ENCODE results near the gene GALNT13.

The GALNT13 gene

DNA sequence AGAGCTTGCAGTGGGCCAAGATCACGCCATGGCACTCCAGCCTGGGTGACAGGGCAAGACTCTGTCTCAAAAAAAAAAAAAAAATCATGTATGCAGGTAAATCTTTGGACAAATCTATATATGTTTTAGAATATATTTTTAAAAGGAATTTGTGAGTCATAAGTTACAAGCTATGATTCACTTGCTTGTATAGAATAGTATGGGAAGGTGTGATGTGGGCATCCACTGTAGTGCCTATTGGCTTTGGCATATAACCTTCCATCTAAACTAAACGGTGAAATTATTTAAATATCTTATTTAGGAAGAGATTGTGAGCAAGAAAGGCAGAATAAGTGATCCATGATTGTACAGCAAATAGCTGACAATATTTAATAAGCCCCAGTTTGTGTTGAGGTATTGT is 261.1 kb downstream of the GALNT13 start:
- no peak for DNase-seq

DNA sequence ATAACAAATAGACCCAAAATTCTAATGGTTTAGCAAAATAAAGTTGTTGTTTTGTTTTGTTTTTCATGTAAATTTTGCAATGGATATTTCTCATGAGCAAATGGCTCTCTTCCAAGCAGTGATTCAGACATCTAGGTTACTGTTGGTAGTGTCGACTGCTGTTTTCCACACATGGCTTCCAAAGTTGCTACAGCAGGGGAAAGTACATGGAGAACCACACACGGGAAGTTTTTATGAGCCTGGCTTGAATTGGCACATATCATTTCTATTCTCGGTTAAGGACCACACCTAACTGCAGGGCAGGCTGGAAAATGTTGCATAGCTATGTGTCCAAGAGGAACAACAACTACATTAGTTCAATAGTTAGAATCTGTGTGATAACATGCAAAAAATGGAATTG is 262.1 kb downstream of the GALNT13 start:
- DNase-seq, result no peak

DNA sequence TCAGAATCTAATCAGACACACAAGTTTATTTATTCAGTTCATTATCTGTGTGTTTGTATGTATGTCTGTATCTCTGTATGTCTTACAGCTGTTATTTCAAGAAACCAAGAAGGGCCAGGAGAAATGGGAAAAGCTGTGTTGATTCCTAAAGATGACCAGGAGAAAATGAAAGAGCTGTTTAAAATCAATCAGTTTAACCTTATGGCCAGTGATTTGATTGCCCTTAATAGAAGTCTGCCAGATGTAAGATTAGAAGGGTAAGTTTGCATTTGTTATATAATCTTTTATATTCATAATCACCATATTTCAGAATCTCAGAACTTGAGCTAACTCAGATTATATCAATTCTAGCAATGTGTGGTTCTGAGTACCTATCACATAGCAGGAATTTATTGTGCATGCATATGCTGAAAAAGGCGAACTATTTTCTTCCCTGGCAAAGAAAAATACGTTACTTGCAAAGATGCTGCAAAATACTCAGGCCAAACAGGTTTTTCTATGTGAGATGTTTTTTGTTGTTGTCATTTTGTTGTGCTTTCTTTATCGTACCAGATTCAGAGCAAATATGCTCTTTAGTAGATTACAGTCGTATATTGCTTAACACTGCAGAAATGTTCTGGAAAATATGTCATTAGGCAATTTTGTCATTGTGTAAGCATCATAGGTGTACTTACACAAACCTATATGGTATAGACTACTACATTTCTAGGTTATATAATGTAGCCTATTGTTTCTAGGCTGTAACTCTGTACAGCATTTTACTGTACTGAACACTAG is 268.7 kb downstream of the GALNT13 start:
- no peak for DNase-seq

DNA sequence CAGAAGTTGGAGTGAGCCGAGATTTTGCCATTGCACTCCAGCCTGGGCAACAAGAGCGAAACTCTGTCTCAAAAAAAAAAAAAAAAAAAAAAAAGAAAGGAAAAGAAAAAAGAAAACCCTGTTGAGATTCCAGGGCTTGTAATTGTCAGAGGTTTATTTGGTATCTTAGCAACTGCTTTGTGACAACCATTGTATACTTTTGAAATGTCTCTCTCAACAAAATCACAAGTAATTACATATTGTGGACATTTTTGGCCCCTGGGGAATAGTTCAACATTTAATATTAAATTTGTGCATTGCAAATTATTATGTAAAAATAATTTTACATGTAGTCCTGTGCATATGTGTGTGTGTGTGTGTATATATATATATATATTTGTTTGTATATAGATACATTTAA is 270.8 kb downstream of the GALNT13 start:
- no peak for DNase-seq

DNA sequence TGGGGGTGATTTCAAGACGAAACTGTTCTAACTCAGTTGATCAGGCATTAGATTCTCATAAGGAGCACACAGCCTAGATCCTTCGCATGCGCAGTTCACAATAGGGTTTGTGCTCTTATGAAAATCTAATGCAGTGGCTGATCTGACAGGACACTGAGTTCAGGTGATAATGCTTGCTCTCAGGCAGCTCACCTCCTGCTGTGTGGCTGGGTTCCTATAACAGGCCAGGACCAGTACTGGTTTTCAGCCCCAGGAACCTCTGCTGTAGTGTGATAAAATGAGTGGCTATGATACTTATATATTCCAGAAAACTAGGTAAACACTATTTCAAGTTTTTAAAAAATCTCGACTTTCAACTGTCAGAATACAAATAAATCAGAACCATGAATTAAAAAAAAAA is 271.4 kb downstream of the GALNT13 start:
- DNase-seq, result no peak

DNA sequence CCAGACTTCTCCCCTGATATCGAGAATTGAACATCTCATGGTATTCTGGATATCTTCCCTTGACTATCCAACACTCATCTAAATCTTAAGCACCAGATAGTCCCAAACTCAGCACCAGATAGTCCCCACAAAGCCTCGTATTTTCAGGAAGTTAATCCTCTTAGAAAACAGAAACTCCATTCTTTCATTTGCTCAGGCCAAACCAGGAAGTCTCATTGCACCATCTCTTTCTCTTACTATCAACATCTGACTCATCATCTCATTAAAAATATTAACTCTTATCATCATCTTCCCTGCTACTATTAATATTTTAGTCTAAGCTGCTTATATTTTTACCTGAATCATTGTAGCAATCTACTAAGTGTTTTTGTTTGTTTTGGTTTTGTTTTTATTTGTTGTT is 286.4 kb downstream of the GALNT13 start:
- DNase-seq, result no peak

DNA sequence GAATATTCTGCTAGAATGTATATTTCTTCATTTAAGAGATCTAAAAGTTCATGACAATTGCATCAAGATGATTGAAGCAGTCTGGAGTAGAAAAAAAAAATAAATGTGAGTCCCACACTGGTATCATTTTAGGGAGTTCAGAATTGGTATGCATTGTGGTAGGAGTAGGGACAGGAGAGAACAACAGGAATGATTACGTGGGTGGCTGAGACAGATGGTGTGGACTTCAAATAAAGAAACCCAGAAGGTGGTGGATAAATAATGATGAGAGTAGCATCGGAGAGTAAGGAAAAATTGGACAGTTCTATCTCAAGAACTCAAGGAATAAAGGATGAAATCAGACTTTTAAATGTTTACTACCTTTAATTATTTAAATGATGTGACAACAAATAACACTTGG is 289.6 kb downstream of the GALNT13 start:
- DNase-seq, result no peak

DNA sequence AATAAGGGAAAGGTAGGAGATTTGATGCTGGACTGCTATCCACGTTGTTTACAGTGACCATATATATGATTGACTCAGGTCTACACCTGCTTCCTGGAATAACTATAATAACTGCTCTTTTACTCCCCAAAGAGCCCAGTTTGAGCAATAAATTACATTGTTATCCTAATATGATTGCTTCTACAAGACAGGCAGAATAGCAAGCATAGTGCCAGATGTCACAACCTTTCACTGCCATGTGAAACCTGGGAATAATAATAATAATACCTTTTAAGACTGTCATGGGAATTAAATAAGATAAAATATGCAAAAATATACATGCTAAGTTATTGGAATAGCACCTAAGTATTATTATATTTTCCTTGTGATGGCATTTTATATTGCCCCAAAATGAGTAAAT is 298.7 kb downstream of the GALNT13 start:
- no peak for DNase-seq

DNA sequence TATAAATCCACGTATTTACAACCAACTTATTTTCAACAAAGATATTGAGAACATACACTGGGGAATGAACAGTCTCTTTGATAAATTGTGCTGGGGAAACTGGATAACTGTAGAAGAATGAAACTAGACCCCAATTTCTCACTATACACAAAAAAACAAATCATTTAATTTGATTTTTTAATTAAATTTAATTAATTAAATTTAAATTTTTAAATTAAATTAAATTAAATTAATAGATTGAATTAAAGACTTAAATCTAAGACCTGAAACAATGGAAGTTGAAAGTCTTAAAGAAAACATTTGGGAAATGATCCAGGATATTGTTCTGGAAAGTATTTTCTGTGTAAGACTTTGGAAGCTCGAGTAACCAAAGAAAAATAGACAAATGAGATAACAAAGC is 301.4 kb downstream of the GALNT13 start:
- DNase-seq, result no peak

DNA sequence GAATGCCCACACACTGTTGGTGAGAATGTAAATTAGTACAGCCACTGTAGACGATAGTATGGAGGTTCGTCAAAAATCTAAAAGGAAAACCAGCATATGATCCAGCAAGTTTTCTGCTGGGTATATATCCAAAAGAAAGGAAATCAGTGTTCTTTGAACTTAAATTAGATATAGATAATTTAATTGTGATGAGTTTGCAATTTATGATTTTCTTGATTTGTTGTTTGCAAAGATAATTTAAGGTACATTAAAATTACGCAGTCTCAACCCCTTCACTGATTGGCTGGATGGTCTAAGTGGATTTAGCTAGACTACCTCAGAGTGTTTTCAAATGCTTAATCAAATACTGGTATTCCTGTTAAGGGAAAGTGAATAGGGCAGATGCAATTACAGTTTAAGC is 302.2 kb downstream of the GALNT13 start:
- DNase-seq, result no peak

DNA sequence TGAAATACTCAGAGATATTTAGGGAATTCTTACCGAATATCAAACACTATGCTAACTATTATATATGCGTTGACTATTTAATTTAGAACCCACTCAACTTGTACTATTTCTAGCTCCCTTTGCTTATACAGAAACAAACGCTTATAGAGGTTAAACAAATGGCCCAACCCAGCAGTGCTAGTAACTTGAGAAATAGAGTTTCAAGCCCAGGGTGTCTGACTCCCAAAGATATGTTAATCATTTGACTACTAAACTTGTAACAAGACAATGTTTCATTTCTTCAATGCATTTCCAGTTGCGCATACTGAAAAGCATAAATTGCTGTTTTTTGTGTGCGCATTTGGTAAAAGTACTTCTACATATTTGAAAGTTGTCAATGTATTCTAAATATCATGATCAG is 310.3 kb downstream of the GALNT13 start:
- no peak for DNase-seq

DNA sequence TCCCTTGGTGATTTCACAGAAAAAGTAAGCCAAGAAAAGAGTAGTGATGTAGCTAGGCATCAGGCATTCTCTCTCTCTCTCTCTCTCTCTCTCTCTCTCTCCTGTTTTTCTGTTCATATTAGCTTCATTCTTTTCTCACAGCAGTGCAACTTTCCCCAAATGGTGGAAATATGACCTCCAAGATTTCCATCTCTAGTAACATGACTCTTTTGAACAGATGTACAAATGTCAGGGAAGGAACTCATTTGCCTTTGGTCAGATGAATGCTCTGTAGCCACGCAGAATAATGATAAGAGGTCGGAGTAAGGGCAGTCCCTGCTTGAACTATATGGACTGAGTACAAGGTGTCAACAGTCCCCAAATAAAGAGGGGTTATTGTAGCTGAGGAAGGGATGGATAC is 316.2 kb downstream of the GALNT13 start:
- no peak for DNase-seq

DNA sequence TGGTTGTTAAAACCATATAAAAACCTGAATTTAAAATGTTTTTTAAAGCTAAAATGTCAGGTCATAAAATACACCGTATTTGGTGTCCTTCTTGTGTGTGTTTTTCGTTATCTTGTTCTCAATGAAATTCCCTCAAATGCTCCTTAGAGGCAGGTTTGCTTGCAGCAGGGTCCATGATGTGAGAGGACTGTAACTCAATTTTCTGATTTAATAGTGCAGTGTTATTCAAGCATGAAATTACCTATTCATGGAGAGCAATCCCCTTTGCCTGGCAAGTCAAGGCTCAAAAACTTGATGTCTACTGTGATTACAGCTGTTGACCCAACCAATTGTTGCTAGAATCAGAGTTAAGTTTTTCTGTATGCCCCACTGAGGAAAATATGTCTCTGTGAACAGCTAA is 318.2 kb downstream of the GALNT13 start:
- no peak for DNase-seq

DNA sequence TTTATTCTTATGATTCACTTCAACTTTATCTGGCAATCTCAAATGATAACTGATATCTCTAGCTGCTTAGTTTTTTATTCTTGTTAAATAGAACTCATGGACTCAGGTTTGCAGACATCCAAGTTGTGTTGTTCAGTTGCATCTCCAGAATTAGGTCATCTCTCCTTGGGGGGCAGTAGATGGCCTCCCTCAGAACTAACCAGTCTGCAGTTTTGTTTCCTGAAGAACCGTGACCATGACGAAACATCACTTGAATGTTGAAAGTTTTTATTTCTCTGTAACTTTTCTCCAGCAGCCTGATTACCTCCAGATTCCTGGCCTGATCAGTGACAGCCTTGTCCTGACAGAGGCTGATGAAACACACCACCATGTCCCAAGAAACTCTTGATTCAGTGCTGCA is 321.5 kb downstream of the GALNT13 start:
- no peak for DNase-seq

DNA sequence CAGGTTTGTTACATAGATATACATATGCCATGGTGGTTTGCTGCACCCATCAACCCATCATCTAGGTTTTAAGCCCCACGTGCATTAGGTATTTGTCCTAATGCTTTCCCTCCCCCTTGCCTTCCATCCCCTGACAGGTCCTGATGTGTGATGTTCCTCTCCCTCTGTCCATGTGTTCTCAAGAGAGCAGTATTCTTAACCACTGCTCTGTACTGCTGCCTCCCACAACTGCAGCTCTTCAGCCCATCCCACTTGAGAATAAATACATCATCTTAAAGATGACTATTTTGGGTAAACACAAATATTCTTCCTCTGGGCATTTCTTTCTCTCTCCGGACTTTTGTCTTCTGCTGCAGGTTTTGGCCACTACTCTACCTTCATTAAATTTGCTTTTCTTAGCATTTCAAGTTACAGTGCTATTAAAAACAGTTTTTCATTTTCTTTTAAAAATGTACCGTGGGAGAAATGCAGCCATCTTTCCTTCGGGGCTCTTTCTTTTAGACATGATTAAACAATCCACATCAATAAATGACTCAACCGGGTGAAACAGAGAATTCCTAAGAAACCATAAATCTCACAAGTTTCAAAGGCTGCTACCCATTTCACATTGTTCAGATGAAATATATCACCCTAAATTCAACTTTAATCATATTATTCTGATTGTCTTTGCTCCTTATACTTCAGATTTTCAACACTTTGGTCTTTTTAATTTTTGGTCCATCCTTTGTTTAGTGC is 323.4 kb downstream of the GALNT13 start:
- no peak for DNase-seq

DNA sequence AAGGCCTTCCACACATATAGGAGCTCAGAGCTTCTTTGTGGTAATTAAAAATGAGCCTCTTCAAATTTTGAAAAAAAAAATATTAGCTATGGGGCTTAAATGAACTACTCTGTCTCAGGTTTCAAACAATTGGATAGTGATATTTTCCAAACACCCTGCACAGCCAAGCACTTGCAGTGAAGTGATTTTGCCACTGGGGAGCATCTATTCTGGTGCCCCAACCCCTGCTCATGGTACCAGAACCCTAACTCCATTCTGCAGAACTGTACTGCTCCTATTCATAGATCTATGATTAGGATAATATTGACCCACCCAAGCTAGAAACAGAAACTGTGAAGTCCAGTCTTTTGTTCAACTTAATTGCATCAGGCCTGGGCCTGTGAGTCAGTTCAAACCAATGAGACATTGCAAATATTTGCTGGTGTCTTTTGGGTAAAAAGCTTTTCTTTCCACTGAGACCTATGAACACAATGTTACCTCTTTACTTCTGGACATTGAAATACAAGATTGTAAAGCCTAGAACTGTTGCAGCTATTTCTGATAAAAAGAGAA is 324.0 kb downstream of the GALNT13 start:
- no peak for DNase-seq

DNA sequence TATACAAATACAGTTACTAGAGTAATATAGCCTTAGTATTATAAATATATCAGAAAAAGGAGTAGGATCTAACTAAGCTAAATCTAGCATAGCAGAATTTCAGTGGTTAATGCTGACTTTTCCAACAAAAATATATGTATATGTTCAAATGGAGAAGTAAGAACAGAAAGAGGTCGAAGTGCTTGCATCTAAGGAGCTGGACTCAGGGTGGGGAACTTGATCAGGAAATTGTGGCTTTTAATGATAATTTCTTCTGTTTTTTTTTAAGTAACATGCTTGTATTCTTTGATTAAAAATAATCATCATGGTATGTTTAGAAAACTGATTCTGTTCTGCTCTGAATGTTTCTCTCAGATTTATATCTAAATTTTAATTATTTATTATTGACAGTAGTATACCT is 327.1 kb downstream of the GALNT13 start:
- DNase-seq, result no peak

DNA sequence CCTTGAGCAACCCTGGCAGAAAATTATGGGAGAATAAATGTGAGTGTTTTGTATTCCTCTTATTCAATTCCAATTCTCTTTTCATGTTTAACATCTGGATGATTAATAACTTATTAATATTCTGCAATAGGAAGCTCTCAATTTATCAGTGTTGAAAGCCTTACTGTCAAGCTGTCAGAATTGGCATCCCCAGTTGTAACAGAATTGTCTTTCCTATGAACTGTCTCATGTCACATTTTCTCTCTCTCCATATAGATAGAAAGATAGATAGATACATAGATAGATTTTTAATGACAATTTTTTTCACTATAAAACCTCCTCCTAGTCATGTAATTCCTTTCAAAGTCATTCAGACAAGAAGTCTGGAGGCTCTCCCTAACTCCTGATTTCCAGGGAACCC is 331.5 kb downstream of the GALNT13 start:
- DNase-seq, result no peak

DNA sequence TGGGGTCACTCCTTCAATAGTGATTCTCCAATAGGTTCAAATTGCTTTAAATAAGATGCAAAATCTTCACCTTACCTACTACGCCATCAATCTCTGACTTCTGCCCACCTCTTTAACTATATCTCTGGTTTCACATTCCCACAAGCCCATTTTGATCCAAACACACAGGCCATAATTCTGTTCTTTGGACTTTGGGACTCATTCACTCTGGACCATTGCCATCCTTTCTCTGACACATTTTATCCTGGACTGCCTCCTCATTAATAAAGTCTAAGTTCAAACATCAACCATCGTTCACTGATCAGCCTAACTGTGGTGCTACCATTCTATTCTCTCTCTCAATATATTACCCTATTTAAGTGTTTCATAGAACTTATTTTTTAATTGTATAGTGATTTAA is 332.2 kb downstream of the GALNT13 start:
- no peak for DNase-seq

DNA sequence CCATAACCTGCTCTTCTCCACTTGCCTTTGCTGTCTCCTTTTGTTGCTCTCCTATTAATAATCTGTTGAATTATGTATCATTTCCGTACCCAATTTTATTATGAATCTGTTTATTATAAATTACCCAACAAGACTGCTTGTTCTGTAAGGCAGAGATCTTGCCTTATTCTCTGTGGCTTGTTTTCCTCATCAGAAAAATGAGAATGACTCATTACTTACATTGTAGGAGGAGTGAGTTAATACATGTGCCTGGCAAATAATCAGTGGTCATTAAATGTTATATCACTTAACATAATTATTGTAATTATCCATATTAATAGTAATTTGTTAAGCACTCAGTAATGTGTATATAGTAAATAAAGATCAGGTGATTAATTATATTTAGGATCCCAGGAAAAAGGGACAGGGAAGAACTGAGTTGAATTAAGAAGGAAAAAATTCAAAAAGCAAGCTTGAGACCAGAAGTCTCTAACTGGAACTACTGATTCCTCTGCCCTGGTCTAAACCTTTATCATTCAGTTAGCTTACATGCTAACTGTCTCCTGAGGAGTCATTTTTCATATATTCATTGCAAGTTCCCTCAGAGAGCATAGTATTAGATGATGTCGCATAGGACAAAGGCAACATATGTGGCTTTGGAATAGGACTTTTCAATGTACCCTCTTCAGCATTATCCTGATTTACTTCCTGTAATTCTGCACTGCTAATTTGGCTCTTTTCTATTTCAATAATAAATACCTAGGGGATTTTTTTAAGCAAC is 335.7 kb downstream of the GALNT13 start:
- DNase-seq, result no peak

DNA sequence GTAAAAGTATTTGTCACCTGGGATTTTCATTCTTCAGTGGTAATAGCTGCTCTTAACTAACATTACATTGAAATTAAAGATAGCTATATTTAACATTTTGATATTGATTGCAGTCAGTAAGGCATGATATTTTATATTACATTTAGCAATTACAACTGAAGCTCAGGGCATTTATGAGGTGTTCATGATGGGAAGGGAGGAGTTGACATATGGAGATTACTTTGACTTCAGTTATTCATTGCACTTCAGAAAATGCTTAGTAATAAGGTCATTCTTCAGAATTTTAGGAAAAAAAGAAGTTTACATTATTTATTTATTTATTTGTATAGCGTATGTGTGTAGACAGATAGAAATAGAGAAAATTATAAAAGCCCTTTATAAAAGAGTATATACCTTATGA is 352.0 kb downstream of the GALNT13 start:
- DNase-seq, result no peak

DNA sequence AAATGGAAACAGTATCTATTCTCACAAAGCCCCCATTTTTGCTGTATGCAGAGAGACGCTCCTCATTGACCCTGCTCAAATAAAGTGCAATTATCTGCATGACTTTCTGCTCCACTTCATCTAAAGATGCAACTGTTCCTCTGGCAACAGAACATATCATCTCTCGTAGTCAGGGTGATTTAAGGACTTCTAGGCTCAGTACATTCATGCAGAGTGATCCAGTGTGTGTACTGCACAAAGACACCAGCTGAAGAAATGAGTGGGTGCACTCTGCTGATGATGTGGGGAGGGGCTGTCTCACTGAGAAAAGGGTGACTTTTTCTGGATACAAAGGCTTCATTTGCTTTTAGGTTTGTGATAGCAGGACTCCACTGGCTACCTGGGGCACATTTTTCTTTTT is 355.2 kb downstream of the GALNT13 start:
- DNase-seq, result no peak

DNA sequence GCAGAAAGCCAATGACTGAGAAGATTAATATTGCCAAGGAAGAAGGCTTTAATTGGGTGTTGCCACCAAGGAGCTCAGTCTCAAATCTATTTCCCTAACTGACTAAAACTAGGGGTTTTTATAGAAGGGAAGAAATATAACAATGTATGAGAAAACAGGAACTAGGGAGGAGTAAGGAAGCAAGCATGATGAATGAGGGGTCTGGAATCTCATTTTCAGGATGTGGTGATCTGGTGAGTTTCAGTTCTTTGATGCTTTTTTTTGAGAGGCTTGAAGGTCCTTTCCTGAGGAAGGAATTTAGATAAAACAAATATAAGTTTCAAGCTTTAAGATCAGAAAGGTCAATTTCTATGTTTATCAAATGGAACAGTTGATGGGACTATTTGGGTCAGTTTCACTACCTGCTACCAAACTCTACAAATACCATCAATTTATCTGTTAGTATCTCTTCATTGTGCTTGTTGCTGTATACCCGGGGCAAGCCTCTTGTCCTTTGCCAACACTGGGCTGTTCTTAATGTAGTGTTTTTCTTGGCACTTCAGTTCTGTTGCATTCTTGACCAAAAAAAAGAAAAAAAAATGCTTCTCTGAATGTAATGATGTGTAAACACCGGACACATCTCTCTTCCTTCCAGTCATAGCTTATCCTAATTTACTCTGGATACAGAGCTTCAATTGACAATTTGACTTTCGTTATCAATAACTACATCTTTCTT is 357.0 kb downstream of the GALNT13 start:
- no peak for DNase-seq

Data from activated CD4-positive, alpha-beta T cell treated with anti-CD3 and anti-CD28 coated beads, Interleukin-10, Interleukin-2, amounts not matched to agents 100 ng/mL and 50 ng/mL, durations not matched to agents 16 hours and 8 hours (primary cell).